Fibroblast of the aortic adventitia (primary cell): ENCODE data around the gene PAPPA. TPM values are rescaled to one million over a fixed set of nuclear protein-coding genes. Genes with fewer than 3 reads are reported as not detected.

Experiments
- DNase-seq: peaks from one replicate; pipeline ENCODE4 v3.0.0-alpha.2; 2010; ENCODE audit warnings: low read depth
- H3K4me3 ChIP-seq: 2 replicates; pipeline ENCODE4 v1.5.1; 2011; ENCODE audit warnings: low read depth, mild to moderate bottlenecking, control low read depth, low read length, moderate library complexity
- total RNA-seq: library from RNA; depleted of rRNA; stranded (reverse); fragments of >200 nt; gene quantifications from 2 replicates; pipeline ENCODE4 v1.2.3, GENCODE V29; 2012; ENCODE audit warnings: low replicate concordance
- TF ChIP-seq, protein P1 (sequence below): IDR thresholded peaks from 2 replicates; pipeline ENCODE4 v1.5.1; 2011; ENCODE audit warnings: mild to moderate bottlenecking, low read length, control low read depth, inconsistent platforms; ENCODE audit not compliant: insufficient read depth

PAPPA gene
- total RNA-seq, 1 donor, result 80.5 TPM

DNA sequence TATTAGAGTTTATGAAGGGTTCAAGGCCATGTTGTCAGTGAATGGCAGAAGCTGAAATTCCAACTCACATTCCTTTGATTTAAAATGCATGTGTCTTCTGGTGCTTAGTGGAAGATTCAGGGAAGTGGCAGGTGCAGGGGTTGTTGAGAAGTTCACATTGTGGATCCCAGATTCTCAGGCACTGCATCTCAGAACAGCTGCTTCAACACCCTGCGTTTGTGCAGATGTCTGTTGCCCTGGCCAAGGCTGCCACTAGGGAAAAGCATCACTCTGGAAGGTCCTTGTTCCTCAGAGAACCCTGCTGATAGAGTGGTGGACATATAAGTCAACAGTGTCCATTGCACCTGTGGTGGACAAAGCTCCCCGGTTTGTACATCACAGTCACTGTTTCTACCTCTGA, 162.7 kb downstream of the PAPPA start:
- DNase-seq, result no peak
- no peak overlapping the region for H3K4me3 ChIP-seq
- TF ChIP-seq, protein P1, sequence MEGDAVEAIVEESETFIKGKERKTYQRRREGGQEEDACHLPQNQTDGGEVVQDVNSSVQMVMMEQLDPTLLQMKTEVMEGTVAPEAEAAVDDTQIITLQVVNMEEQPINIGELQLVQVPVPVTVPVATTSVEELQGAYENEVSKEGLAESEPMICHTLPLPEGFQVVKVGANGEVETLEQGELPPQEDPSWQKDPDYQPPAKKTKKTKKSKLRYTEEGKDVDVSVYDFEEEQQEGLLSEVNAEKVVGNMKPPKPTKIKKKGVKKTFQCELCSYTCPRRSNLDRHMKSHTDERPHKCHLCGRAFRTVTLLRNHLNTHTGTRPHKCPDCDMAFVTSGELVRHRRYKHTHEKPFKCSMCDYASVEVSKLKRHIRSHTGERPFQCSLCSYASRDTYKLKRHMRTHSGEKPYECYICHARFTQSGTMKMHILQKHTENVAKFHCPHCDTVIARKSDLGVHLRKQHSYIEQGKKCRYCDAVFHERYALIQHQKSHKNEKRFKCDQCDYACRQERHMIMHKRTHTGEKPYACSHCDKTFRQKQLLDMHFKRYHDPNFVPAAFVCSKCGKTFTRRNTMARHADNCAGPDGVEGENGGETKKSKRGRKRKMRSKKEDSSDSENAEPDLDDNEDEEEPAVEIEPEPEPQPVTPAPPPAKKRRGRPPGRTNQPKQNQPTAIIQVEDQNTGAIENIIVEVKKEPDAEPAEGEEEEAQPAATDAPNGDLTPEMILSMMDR, result no peak

DNA sequence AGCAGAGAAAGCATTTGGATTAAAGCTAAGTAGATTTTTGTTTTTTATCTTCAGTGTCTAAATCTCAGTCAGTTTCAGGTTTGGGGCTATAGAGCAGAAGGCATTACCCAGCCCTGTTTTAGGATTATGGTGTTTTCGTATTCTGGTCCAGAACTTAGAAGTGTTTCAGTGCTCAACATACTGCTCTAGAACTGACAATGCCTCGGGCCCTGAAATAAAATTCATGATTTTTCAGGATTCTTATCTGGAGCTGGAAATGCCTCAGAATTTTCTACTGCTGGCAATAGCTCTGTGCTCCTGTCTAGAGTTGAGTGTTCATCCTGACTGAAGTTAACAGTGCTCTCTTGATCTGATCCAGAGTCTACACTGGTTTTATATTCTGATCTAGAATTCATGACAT, 163.9 kb downstream of the PAPPA start:
- TF ChIP-seq, protein P1, result no peak
- no peak overlapping the region for H3K4me3 ChIP-seq

DNA sequence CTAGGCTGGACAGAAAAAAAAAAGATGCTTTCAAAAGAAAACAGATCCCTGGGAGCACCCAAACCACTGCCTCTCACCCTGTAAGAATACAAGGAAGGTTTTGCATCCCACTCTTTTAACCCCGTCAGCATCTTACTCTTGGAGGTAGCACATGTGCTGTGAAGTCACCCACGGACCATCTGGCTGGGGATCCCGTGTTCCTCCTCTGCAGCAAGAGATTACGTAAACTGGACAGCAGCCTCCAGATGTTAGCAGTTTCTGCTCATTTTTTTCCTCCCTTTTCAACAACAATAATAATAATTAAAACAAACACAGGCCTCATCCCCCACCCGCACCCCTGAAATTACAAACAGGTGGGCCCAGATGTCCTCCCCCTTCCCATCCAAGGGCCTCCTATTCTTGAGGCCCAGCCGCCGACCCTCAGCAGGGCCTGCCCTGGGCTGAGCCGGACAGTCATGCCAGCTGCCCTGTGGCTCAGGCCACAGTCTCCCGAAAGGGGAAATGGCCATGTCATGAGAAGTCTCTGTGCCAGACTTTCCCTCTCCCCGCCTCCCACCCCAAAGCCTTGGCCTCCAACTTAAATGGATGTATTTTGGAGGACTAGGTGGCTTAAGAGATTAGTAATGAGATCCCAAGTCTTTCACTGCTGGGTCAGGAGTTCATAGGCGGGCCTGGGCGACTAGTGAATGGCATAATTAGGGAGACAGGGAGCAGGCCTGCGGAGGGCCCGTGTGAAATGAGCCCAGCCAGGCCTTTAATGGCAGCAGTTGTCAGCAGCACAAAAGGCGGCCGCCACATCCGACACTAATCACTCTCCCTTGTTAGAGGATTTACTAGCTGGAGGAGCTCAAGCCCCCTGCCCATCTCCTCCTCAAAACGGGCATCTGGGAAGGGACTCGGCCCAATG, 165.1 kb downstream of the PAPPA start:
- peak; percentile 72 for DNase-seq
- TF ChIP-seq, protein P1, result no peak
- no peak overlapping the region for H3K4me3 ChIP-seq

More for the DNA sequence above, 163.9 kb downstream of the PAPPA start:
- DNase-seq, result no peak

DNA sequence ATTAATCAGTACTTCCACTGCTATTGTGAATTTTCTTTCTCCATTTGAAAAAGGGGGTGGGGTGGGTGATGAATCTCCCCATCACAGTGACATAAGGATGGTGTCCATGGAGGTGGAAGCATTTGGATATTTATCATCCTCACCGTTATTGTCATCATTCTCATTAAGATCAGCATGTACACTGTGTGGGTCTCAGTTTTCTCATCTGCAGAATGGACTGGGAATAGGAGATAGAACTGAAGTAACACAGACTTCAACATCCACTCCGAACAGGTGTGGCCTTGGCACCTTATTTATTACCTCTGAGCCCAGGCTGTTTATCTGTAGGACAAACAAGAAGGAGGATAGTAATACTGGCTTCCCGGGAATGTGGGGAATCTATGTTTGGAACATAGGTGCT, 165.9 kb downstream of the PAPPA start:
- TF ChIP-seq, protein P1, result no peak
- no peak overlapping the region for H3K4me3 ChIP-seq

DNA sequence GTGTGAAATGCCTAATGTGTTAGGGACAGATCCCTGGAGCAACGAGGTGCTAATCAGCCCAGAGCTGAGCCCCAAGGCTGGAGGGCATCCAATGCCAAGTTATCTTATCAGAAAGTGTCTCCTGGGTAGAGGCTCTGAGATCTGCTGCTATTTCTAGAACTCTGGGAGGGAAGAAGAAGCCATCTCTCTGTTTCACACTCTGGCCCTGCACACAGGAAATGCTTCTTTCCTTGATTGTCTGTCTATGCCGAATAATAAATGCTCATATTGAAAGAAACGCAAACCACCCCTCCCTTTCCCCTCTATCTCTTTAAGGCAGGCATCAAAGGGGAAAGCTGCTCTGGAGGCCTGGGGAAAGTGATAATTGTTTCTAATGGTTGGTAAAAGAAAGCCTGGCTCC, 166.7 kb downstream of the PAPPA start:
- H3K4me3 ChIP-seq, result no peak overlapping the region
- TF ChIP-seq, protein P1, result no peak
- DNase-seq, result no peak

More for the DNA sequence above, 165.9 kb downstream of the PAPPA start:
- DNase-seq, result no peak

DNA sequence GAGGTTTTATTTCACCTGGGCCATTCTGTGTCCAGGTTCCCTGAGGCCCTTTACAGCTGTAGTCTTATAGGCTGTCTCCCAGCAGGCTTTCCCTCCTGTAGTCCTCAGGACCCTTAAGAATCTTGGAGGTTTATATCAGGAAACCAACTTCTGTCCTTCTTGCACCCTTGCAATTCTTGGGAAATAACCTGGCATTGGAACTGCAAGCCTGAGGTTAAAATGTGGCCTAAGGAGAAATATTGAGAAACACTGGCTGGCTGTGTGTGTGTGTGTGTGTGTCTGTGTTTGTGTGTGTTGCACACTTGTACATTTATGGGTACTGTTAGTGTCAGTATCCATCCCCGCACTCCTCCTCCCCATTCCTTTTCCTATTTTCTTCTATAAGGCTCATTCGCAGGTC, 168.9 kb downstream of the PAPPA start:
- H3K4me3 ChIP-seq, result no peak overlapping the region
- TF ChIP-seq, protein P1, result no peak
- DNase-seq, result peak; percentile 62
